HUES64 (cell line): ENCODE results near the gene DMPK.
"Not testable (repeated sequence)": the region's sequence is repeated elsewhere in the genome, so short reads cannot be mapped to it uniquely, and the experiment has no call there.

Experiments
- H3K27ac ChIP-seq: 2 replicates; pipeline ENCODE4 v1.7.0; 2013; ENCODE audit warnings: low read depth, low read length, inconsistent platforms
- H3K27me3 ChIP-seq: 2 replicates; pipeline ENCODE4 v1.6.1; 2013; ENCODE audit warnings: mild to moderate bottlenecking, low read length; ENCODE audit not compliant: insufficient read depth
- H3K36me3 ChIP-seq: 2 replicates; pipeline ENCODE4 v1.6.1; 2013; ENCODE audit warnings: mild to moderate bottlenecking, low read length; ENCODE audit not compliant: insufficient read depth
- H3K4me1 ChIP-seq: 2 replicates; pipeline ENCODE4 v1.6.1; 2013; ENCODE audit warnings: mild to moderate bottlenecking, low read length, moderate library complexity; ENCODE audit not compliant: insufficient read depth
- H3K4me3 ChIP-seq: 2 replicates; pipeline ENCODE4 v1.5.1; 2013; ENCODE audit warnings: mild to moderate bottlenecking, low read length, moderate library complexity
- H3K9ac ChIP-seq: 2 replicates; pipeline ENCODE4 v1.6.1; 2013; ENCODE audit warnings: mild to moderate bottlenecking, low read depth, low read length
- H3K9me3 ChIP-seq: 2 replicates; pipeline ENCODE4 v1.6.1; 2013; ENCODE audit warnings: low read depth, low read length; ENCODE audit not compliant: insufficient read depth
- WGBS: fragments of 150-250, 120-280 bp; methylation state at CpG from one replicate; pipeline ENCODE4 v1.1.7; 2013; ENCODE audit warnings: missing lambda C conversion rate; 5-methylcytosine and 5-hydroxymethylcytosine counted together

Gene DMPK

GRCh38 chr19:45754323-45754722 lies 28.0 kb downstream of the DMPK start:
- Histone ChIP-seq H3K9ac (no peak overlapping the region), H3K27me3 (no peaks in the 10 kb centered on the region), H3K9me3 (no peaks in the 10 kb centered on the region), H3K4me3 (no peak overlapping the region), H3K4me1 (no peaks in the 10 kb centered on the region; the same call in 1 of the 2 replicates), H3K27ac (no peak overlapping the region), H3K36me3 (no peaks in the 10 kb centered on the region)
- WGBS = 94% methylated on average over 8 of the region's 8 CpGs

- WGBS = 55% methylated on average over 6 of the region's 6 CpGs
- H3K27ac ChIP-seq = no peak overlapping the region
- no peaks in the 10 kb centered on the region for H3K27me3 ChIP-seq
- H3K9me3 ChIP-seq = no peaks in the 10 kb centered on the region
- no peak overlapping the region for H3K4me3 ChIP-seq
- H3K9ac ChIP-seq = no peak overlapping the region
- no peaks in the 10 kb centered on the region; the same call in 1 of the 2 replicates for H3K4me1 ChIP-seq
- H3K36me3 ChIP-seq = no peaks in the 10 kb centered on the region
Observed at GRCh38 chr19:45753548-45753947, 28.7 kb downstream of the DMPK start.

- H3K27me3 ChIP-seq = no peaks in the 10 kb centered on the region
- no peak overlapping the region for H3K9ac ChIP-seq
- WGBS = 95% methylated on average over 12 of the region's 12 CpGs
- H3K4me3 ChIP-seq = no peak overlapping the region
- no peak overlapping the region for H3K27ac ChIP-seq
- H3K36me3 ChIP-seq = no peaks in the 10 kb centered on the region
- no peaks in the 10 kb centered on the region; the same call in 1 of the 2 replicates for H3K4me1 ChIP-seq
- no peaks in the 10 kb centered on the region for H3K9me3 ChIP-seq
Observed at GRCh38 chr19:45752639-45753038, 29.7 kb downstream of the DMPK start.

GRCh38 chr19:45751483-45751882 lies 30.8 kb downstream of the DMPK start:
- H3K4me1 ChIP-seq, H3K4me3 ChIP-seq, H3K9ac ChIP-seq, H3K36me3 ChIP-seq, H3K27me3 ChIP-seq, H3K9me3 ChIP-seq, H3K27ac ChIP-seq: not testable (repeated sequence)
- 95% methylated on average over 9 of the region's 10 CpGs for WGBS

- Histone ChIP-seq H3K27ac (no peak overlapping the region), H3K9me3 (no peaks in the 10 kb centered on the region), H3K27me3 (no peaks in the 10 kb centered on the region), H3K36me3 (no peaks in the 10 kb centered on the region), H3K4me1 (no peaks in the 10 kb centered on the region), H3K4me3 (no peak overlapping the region), H3K9ac (no peak overlapping the region)
- WGBS = 93% methylated on average over 5 of the region's 5 CpGs
Observed at GRCh38 chr19:45747513-45747912, 34.8 kb downstream of the DMPK start.

- no peaks in the 10 kb centered on the region for H3K27me3 ChIP-seq
- no peak overlapping the region for H3K27ac ChIP-seq
- no peaks in the 10 kb centered on the region for H3K36me3 ChIP-seq
- H3K9me3 ChIP-seq = no peaks in the 10 kb centered on the region
- H3K9ac ChIP-seq = no peak overlapping the region
- 88% methylated on average over 5 of the region's 5 CpGs for WGBS
- H3K4me3 ChIP-seq = no peak overlapping the region
- no peaks in the 10 kb centered on the region for H3K4me1 ChIP-seq
Observed at GRCh38 chr19:45746866-45747265, 35.4 kb downstream of the DMPK start.

GRCh38 chr19:45745606-45746005 lies 36.7 kb downstream of the DMPK start:
- no peak overlapping the region for H3K4me3 ChIP-seq

GRCh38 chr19:45742969-45743368 lies 39.3 kb downstream of the DMPK start:
- 79% methylated on average over 4 of the region's 4 CpGs for WGBS
- no peaks in the 10 kb centered on the region for H3K36me3 ChIP-seq
- H3K27ac ChIP-seq = no peak overlapping the region
- H3K4me1 ChIP-seq = no peaks in the 10 kb centered on the region
- no peaks in the 10 kb centered on the region for H3K27me3 ChIP-seq
- no peaks in the 10 kb centered on the region for H3K9me3 ChIP-seq
- H3K9ac ChIP-seq = no peak overlapping the region
- H3K4me3 ChIP-seq = no peak overlapping the region

More at GRCh38 chr19:45745606-45746005, 36.7 kb downstream of the DMPK start:
- Histone ChIP-seq H3K4me1 (no peaks in the 10 kb centered on the region), H3K27me3 (no peaks in the 10 kb centered on the region), H3K36me3 (no peaks in the 10 kb centered on the region), H3K9ac (no peak overlapping the region), H3K9me3 (no peaks in the 10 kb centered on the region), H3K27ac (no peak overlapping the region)
- 90% methylated on average over 6 of the region's 6 CpGs for WGBS

- WGBS = 92% methylated on average over 10 of the region's 10 CpGs
- no peak overlapping the region for H3K9ac ChIP-seq
- H3K27me3 ChIP-seq = no peaks in the 10 kb centered on the region
- H3K27ac ChIP-seq = no peak overlapping the region
- H3K4me1 ChIP-seq = no peaks in the 10 kb centered on the region
- no peaks in the 10 kb centered on the region for H3K36me3 ChIP-seq
- no peak overlapping the region for H3K4me3 ChIP-seq
- H3K9me3 ChIP-seq = no peaks in the 10 kb centered on the region
Observed at GRCh38 chr19:45739498-45740439, 42.5 kb downstream of the DMPK start.

- Histone ChIP-seq H3K9ac (no peak within 1 kb of the TSS), H3K4me1 (no peaks in the 10 kb centered on the region), H3K4me3 (no peak within 1 kb of the TSS), H3K27ac (no peak within 1 kb of the TSS), H3K36me3 (no peaks in the 10 kb centered on the region), H3K9me3 (no peaks in the 10 kb centered on the region), H3K27me3 (no peaks in the 10 kb centered on the region)
- 95% methylated on average over 59 of the region's 59 CpGs for WGBS
Observed at GRCh38 chr19:45733160-45733810, 49.0 kb downstream of the DMPK start, which contains the start of gene MEIOSIN. TSS of gene MEIOSIN (plus strand) at chr19:45733439. CDS start at chr19:45735377, 1,938 bp downstream.
